Measurements from ENCODE around the gene EIF4A3. TPM values are rescaled to one million over a fixed set of nuclear protein-coding genes. Genes with fewer than 3 reads are reported as not detected.

EIF4A3 gene
- total RNA-seq, 2 experiments from 2014 or later: 179 to 183 TPM

- POLR2A ChIA-PET: interaction anchor here (0.6 to 1.4 kb wide), 4 partner anchors 26 to 99 kb away, joined by 4 to 15 read pairs (median 5); partner anchors contain the start of gene GAA
- CTCF ChIA-PET: interaction anchor here (1.0 to 1.6 kb wide), 4 partner anchors 36 to 120 kb away, joined by 3 to 6 read pairs (median 3); partner anchors contain the start of gene GAA
Observed at GRCh38 chr17:80145076-80146075, 1.6 kb downstream of the EIF4A3 start.

GRCh38 chr17:80142929-80143328 is 4.0 kb downstream of the EIF4A3 start:
- ChIA-PET POLR2A (interaction anchor here (0.6 kb wide), 3 partner anchors 31 to 122 kb away, joined by 3 to 10 read pairs (median 7); no protein-coding TSS in a partner anchor), CTCF (interaction anchor here (0.5 to 2.0 kb wide), 4 partner anchors 19 to 65 kb away, joined by 3 to 7 read pairs (median 4); partner anchors contain the start of gene GAA)

GRCh38 chr17:80141463-80142165 is 5.3 kb downstream of the EIF4A3 start:
- POLR2A ChIA-PET: no interaction called here
- CTCF ChIA-PET: interaction anchor here (0.6 kb wide), 1 partner anchor 97 kb away, joined by 3 read pairs; no protein-coding TSS in a partner anchor

- POLR2A ChIA-PET: no interaction called here
- CTCF ChIA-PET: no interaction called here
Observed at GRCh38 chr17:80138856-80139426, 8.0 kb downstream of the EIF4A3 start.

GRCh38 chr17:80137131-80137530 is 9.8 kb downstream of the EIF4A3 start:
- POLR2A ChIA-PET: no interaction called here
- CTCF ChIA-PET: no interaction called here

GRCh38 chr17:80133626-80133970 is 13.3 kb downstream of the EIF4A3 start:
- CTCF ChIA-PET: interaction anchor here (0.8 kb wide), 1 partner anchor 169 kb away, joined by 3 read pairs; no protein-coding TSS in a partner anchor
- POLR2A ChIA-PET: no interaction called here

GRCh38 chr17:80132906-80133625 is 13.9 kb downstream of the EIF4A3 start:
- ChIA-PET POLR2A (no interaction called here), CTCF (interaction anchor here (0.8 kb wide), 1 partner anchor 169 kb away, joined by 3 read pairs; no protein-coding TSS in a partner anchor)

GRCh38 chr17:80130992-80131391 is 15.9 kb downstream of the EIF4A3 start:
- ChIA-PET POLR2A (no interaction called here), CTCF (no interaction called here)

- CTCF ChIA-PET: interaction anchor here (1.2 kb wide), 1 partner anchor 11 kb away, joined by 3 read pairs; no protein-coding TSS in a partner anchor
- POLR2A ChIA-PET: interaction anchor here (0.6 kb wide), 1 partner anchor 47 kb away, joined by 3 read pairs; no protein-coding TSS in a partner anchor
Observed at GRCh38 chr17:80129006-80129565, 17.8 kb downstream of the EIF4A3 start.

- POLR2A ChIA-PET: no interaction called here
- CTCF ChIA-PET: no interaction called here
Observed at GRCh38 chr17:80126449-80126715, 20.5 kb downstream of the EIF4A3 start.

- ChIA-PET POLR2A (no interaction called here), CTCF (no interaction called here)
Observed at GRCh38 chr17:80125656-80126448, 21.1 kb downstream of the EIF4A3 start.

- CTCF ChIA-PET: interaction anchor here (0.6 to 1.0 kb wide), 2 partner anchors 19 to 862 kb away, joined by 3 read pairs; no protein-coding TSS in a partner anchor
- POLR2A ChIA-PET: no interaction called here
Observed at GRCh38 chr17:80124351-80124981, 22.5 kb downstream of the EIF4A3 start.

- ChIA-PET POLR2A (no interaction called here), CTCF (interaction anchor here (0.6 to 1.0 kb wide), 3 partner anchors 20 to 862 kb away, joined by 3 read pairs; no protein-coding TSS in a partner anchor)
Observed at GRCh38 chr17:80123791-80124190, 23.1 kb downstream of the EIF4A3 start.

GRCh38 chr17:80122926-80123505 is 23.9 kb downstream of the EIF4A3 start:
- POLR2A ChIA-PET: no interaction called here
- CTCF ChIA-PET: interaction anchor here (0.7 to 1.0 kb wide), 2 partner anchors 14 to 22 kb away, joined by 3 read pairs; partner anchors contain the start of gene GAA

GRCh38 chr17:80122026-80122575 is 24.8 kb downstream of the EIF4A3 start:
- POLR2A ChIA-PET: no interaction called here
- CTCF ChIA-PET: interaction anchor here (0.7 to 1.0 kb wide), 3 partner anchors 21 to 53 kb away, joined by 3 to 4 read pairs (median 3); partner anchors contain the start of gene GAA

- ChIA-PET POLR2A (interaction anchor here (0.6 kb wide), 1 partner anchor 105 kb away, joined by 10 read pairs; no protein-coding TSS in a partner anchor), CTCF (no interaction called here)
Observed at GRCh38 chr17:80119839-80120238, 27.1 kb downstream of the EIF4A3 start.

Data from activated CD8-positive, alpha-beta memory T cell treated with anti-CD3 and anti-CD28 coated beads for 36 hours (primary cell).